Ovary (tissue), 3 donors: ENCODE results near the gene METTL16.

Experiments used
- CTCF ChIP-seq, 3 donors: fragments of 450-650 bp in 2 of 3; fragments of 200-600 bp in 1 of 3; IDR thresholded peaks; one replicate each; pipeline versions ENCODE4 v1.5.1 to v1.8.0; 2016 to 2022; ENCODE audit warnings: antibody characterized with exemption in 3 of 3, mild to moderate bottlenecking in 1 of 3
- EP300 ChIP-seq: sonication (generic); formaldehyde crosslinking; IDR thresholded peaks from one replicate; pipeline ENCODE4 v1.6.1; 2017; ENCODE audit warnings: antibody characterized with exemption
- POLR2A ChIP-seq: fragments of 450-650 bp; IDR thresholded peaks from one replicate; pipeline ENCODE4 v1.6.1; 2017; ENCODE audit warnings: antibody characterized with exemption, mild to moderate bottlenecking, moderate library complexity
- donor health status: DM: no; HTN: no; CAD: no.

- TF ChIP-seq CTCF (IDR thresholded peaks at IDR 0.05) (no peak), POLR2A (no peak), EP300 (no peak)
These were observed 588 bp downstream of the METTL16 start for GRCh38 chr17:2511138-2511461.
